RWPE1 (cell line): ENCODE results near the gene APOL3.
A peak's percentile ranks its signal among the peaks of the same experiment; 100 is the strongest.
"Not testable (repeated sequence)": the region's sequence is repeated elsewhere in the genome, so short reads cannot be mapped to it uniquely, and the experiment has no call there.

ENCODE experiments used
- CTCF ChIA-PET: fragments of 350-600 bp; sonication (Branson Sonifier 250); formaldehyde crosslinking; extraction: SDS; loops from one replicate; lab custom pipeline; 2021; lab: Yijun Ruan, JAX
- POLR2A ChIA-PET: fragments of 400-600 bp; formaldehyde crosslinking; extraction: SDS; loops from one replicate; lab custom pipeline; 2020; ENCODE audit warnings: antibody characterized with exemption; ENCODE audit not compliant: low non-redundant PET; lab: Yijun Ruan, JAX
- DNase-seq: peaks from one replicate; pipeline ENCODE4 v3.0.0; 2012; ENCODE audit warnings: low spot score
- H3K27ac ChIP-seq: fragments of 450-650 bp; 2 replicates; pipeline ENCODE4 v1.5.1; 2017
- CTCF ChIP-seq: fragments of 450-650 bp; conservative IDR thresholded peaks from 2 replicates; pipeline ENCODE4 v1.5.1; 2017; ENCODE audit warnings: low read depth, mild to moderate bottlenecking

APOL3 gene

GRCh38 chr22:36160499-36160942, at the start of gene APOL3:
Gene APOL3, minus strand, starts transcription at chr22:36160755. Its CDS starts 11,700 bp downstream, at chr22:36149055.
- ChIA-PET CTCF (no interaction called here), POLR2A (no interaction called here)
- H3K27ac ChIP-seq = peak within 1 kb of the TSS; percentile 56
- no peak for TF ChIP-seq CTCF
- DNase-seq = peak; percentile 33

GRCh38 chr22:36210224-36210623, 49.7 kb upstream of the APOL3 start:
- DNase-seq = no peak
- H3K27ac ChIP-seq = no peak overlapping the region
- ChIA-PET CTCF (no interaction called here), POLR2A (no interaction called here)
- TF ChIP-seq CTCF = no peak

GRCh38 chr22:36209488-36209908, 48.9 kb upstream of the APOL3 start:
- H3K27ac ChIP-seq, CTCF ChIA-PET, DNase-seq, POLR2A ChIA-PET: not testable (repeated sequence)

- CTCF ChIA-PET = no interaction called here
- DNase-seq = no peak
- POLR2A ChIA-PET = no interaction called here
- no peak overlapping the region for H3K27ac ChIP-seq
- TF ChIP-seq CTCF = no peak
These were observed 48.4 kb upstream of the APOL3 start for GRCh38 chr22:36208914-36209313.

- H3K27ac ChIP-seq = no peak overlapping the region
- ChIA-PET POLR2A (no interaction called here), CTCF (no interaction called here)
- DNase-seq = no peak
- TF ChIP-seq CTCF = no peak
These were observed 47.7 kb upstream of the APOL3 start for GRCh38 chr22:36208162-36208765.

GRCh38 chr22:36206255-36206654, 45.7 kb upstream of the APOL3 start:
- ChIA-PET POLR2A (no interaction called here), CTCF (no interaction called here)

GRCh38 chr22:36205573-36205972, 45.0 kb upstream of the APOL3 start:
- DNase-seq, CTCF ChIA-PET, POLR2A ChIA-PET, H3K27ac ChIP-seq: not testable (repeated sequence)

More at GRCh38 chr22:36206255-36206654, 45.7 kb upstream of the APOL3 start:
- TF ChIP-seq CTCF = no peak
- H3K27ac ChIP-seq = no peak overlapping the region
- DNase-seq = no peak
